Activated gamma-delta T cell (primary cell): ENCODE data around the gene TTC7B.

ENCODE experiments used
- DNase-seq: peaks from one replicate; lab custom pipeline; 2025; lab: John Stamatoyannopoulos, UW

TTC7B gene

GRCh38 chr14:90599748-90600507, 216.3 kb downstream of the TTC7B start:
- DNase-seq, result no peak

GRCh38 chr14:90599339-90599738, 216.9 kb downstream of the TTC7B start:
- DNase-seq, result no peak

- DNase-seq, result no peak
Measured at GRCh38 chr14:90597961-90598360, 218.3 kb downstream of the TTC7B start.

- no peak for DNase-seq
Measured at GRCh38 chr14:90596733-90597132, 219.5 kb downstream of the TTC7B start.

- DNase-seq, result no peak
Measured at GRCh38 chr14:90593254-90594040, 222.8 kb downstream of the TTC7B start.

GRCh38 chr14:90592655-90593054, 223.6 kb downstream of the TTC7B start:
- DNase-seq, result no peak

GRCh38 chr14:90587918-90588317, 228.3 kb downstream of the TTC7B start:
- no peak for DNase-seq

GRCh38 chr14:90587252-90587910, 228.8 kb downstream of the TTC7B start:
- no peak for DNase-seq

- no peak for DNase-seq
Measured at GRCh38 chr14:90585106-90585505, 231.1 kb downstream of the TTC7B start.

GRCh38 chr14:90583916-90584605, 232.2 kb downstream of the TTC7B start:
- DNase-seq, result no peak

- DNase-seq, result no peak
Measured at GRCh38 chr14:90583427-90583826, 232.8 kb downstream of the TTC7B start.

GRCh38 chr14:90582166-90582565, 234.1 kb downstream of the TTC7B start:
- no peak for DNase-seq

GRCh38 chr14:90581745-90582144, 234.5 kb downstream of the TTC7B start:
- DNase-seq, result no peak

GRCh38 chr14:90580377-90581335, 235.6 kb downstream of the TTC7B start:
- no peak for DNase-seq

- DNase-seq, result no peak
Measured at GRCh38 chr14:90579816-90580215, 236.4 kb downstream of the TTC7B start.

GRCh38 chr14:90579088-90579487, 237.1 kb downstream of the TTC7B start:
- no peak for DNase-seq

GRCh38 chr14:90578283-90578985, 237.8 kb downstream of the TTC7B start:
- no peak for DNase-seq

- DNase-seq, result no peak
Measured at GRCh38 chr14:90577661-90578282, 238.5 kb downstream of the TTC7B start.

GRCh38 chr14:90576981-90577660, 239.1 kb downstream of the TTC7B start:
- no peak for DNase-seq
